ENCODE measurements around the gene CRYM. TPM values are rescaled to one million over a fixed set of nuclear protein-coding genes. Genes with fewer than 3 reads are reported as not detected.
A peak's percentile ranks its signal among the peaks of the same experiment; 100 is the strongest.
"Not testable (repeated sequence)": the region's sequence is repeated elsewhere in the genome, so short reads cannot be mapped to it uniquely, and the experiment has no call there.

Gene CRYM
- polyA plus RNA-seq (2013, experiment 1 of 2) = 1.4 TPM
- polyA plus RNA-seq (2013, experiment 2 of 2) = 1.3 TPM

DNA sequence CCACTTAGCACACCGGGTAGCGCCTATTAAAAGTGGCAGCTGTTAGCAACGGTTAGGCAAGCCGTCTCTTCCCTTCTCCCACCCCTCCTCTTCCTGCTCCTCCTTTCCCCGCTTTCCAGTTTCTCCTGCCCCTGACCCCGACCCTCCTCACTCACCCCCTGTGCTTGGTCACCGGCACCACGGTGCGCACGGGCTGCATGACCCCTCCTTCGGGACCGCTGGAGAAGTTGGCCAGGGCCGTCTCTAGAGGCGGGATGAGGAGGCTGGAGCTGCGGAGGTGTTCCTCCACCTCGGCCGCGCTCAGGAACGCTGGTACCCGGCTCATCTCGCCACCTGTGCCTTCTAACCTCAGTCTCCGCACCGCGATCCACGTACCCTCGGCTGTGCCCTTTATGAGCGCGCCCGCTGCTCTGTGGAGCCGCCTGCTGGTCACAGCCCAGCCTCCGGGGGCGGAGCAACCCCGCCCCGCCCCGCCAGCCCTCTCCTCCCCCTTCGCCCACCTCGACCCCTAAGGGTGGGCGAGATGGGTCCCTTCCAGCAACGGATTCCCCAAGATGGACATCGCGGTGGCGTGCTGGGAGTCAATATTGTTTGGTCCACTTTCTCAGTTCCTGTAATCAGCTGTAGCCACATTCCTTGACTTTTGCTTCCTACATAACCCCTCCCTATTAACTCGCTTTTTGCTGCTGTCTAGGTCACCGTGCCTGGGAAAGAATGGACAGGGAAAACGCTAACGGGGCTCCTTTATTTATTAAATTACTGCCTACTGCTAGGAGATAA lies at the start of gene CRYM:
Gene CRYM (minus strand): TSS at position 364 of the 780 bp plus-strand sequence. CDS start 39 bp downstream, at position 325.
- Histone ChIP-seq H2BK120ac (ENCODE audit: low read depth, low read length) (no peak within 1 kb of the TSS), H3K4me3 (ENCODE audit: low read length) (peak within 1 kb of the TSS; percentile 9), H3K4me1 (ENCODE audit: control insufficient read depth, low read depth, low read length) (no peaks in the 10 kb centered on the region), H4K8ac (ENCODE audit: low read depth, low read length) (no peak within 1 kb of the TSS), H3K79me1 (ENCODE audit: low read length) (no peaks in the 10 kb centered on the region), H3K4ac (ENCODE audit: low read depth, low read length) (no peak within 1 kb of the TSS), H3K27ac (ENCODE audit: low read depth, low read length) (no peak within 1 kb of the TSS), H3K23ac (ENCODE audit: low read length) (no peak within 1 kb of the TSS), H3K18ac (ENCODE audit: low read length) (no peak within 1 kb of the TSS), H4K5ac (ENCODE audit: low read length) (no peak within 1 kb of the TSS), H3K36me3 (ENCODE audit: control insufficient read depth, insufficient read depth, low read length) (no peaks in the 10 kb centered on the region), H3K27me3 (ENCODE audit: insufficient read depth, low read length, poor library complexity) (peaks cover 2% of the 10 kb centered on the region), H2BK15ac (replicated peaks; ENCODE audit: low read depth) (no peak within 1 kb of the TSS), H2AK5ac (ENCODE audit: low read length) (no peak within 1 kb of the TSS), H3K79me2 (ENCODE audit: control insufficient read depth, insufficient read depth, low read length) (no peaks in the 10 kb centered on the region), H3K9ac (ENCODE audit: low read length) (peak within 1 kb of the TSS; percentile 53), H3K56ac (ENCODE audit: low read length) (peak within 1 kb of the TSS; percentile 85), H2BK5ac (ENCODE audit: low read length) (no peak within 1 kb of the TSS), H3K4me2 (ENCODE audit: low read length) (peak within 1 kb of the TSS; percentile 94)
- WGBS (ENCODE audit: extremely low coverage, insufficient coverage, low lambda C conversion rate) = no CpG with 5 or more reads among the region's 46 CpGs
- DNase-seq = peak; percentile 68

DNA sequence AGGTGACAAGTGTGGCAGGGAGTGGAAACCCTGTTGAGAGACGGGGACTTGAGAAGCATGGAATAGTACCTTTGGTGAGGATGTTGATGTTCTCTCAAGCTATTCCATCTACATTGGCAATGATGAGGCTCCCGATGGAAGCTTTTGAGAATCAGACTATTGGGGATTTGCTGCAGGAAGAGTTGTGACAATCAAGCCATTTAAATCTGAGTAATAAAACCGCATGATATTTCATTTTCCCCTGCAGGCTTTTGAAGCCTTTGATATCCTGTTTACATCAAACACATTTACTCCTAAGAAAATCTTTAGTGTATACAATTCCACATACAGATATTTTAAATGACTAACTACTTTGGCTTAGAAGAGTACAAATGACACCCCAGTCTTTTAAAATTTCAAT lies 49.0 kb upstream of the CRYM start:
- no peaks in the 10 kb centered on the region for H3K79me1 ChIP-seq (ENCODE audit: low read length)
- H3K4me3 ChIP-seq (ENCODE audit: low read length) = no peak overlapping the region
- no peak overlapping the region for H2AK5ac ChIP-seq (ENCODE audit: low read length)
- no peak overlapping the region for H2BK120ac ChIP-seq (ENCODE audit: low read depth, low read length)
- H4K8ac ChIP-seq (ENCODE audit: low read depth, low read length) = no peak overlapping the region
- no peak overlapping the region for H3K4ac ChIP-seq (ENCODE audit: low read depth, low read length)
- no peak overlapping the region for H3K18ac ChIP-seq (ENCODE audit: low read length)
- no peak overlapping the region for H2BK5ac ChIP-seq (ENCODE audit: low read length)
- no CpG with 5 or more reads among the region's 3 CpGs for WGBS (ENCODE audit: extremely low coverage, insufficient coverage, low lambda C conversion rate)
- H3K36me3 ChIP-seq (ENCODE audit: control insufficient read depth, insufficient read depth, low read length) = no peaks in the 10 kb centered on the region
- H3K9ac ChIP-seq (ENCODE audit: low read length) = no peak overlapping the region
- no peaks in the 10 kb centered on the region for H3K4me1 ChIP-seq (ENCODE audit: control insufficient read depth, low read depth, low read length)
- no peak for DNase-seq
- no peak overlapping the region for H3K27ac ChIP-seq (ENCODE audit: low read depth, low read length)
- H2BK15ac ChIP-seq (replicated peaks; ENCODE audit: low read depth) = no peak overlapping the region
- no peaks in the 10 kb centered on the region for H3K79me2 ChIP-seq (ENCODE audit: control insufficient read depth, insufficient read depth, low read length)
- H3K27me3 ChIP-seq (ENCODE audit: insufficient read depth, low read length, poor library complexity) = no peaks in the 10 kb centered on the region
- no peak overlapping the region for H4K5ac ChIP-seq (ENCODE audit: low read length)
- no peak overlapping the region for H3K4me2 ChIP-seq (ENCODE audit: low read length)
- no peak overlapping the region for H3K56ac ChIP-seq (ENCODE audit: low read length)
- H3K23ac ChIP-seq (ENCODE audit: low read length) = no peak overlapping the region

DNA sequence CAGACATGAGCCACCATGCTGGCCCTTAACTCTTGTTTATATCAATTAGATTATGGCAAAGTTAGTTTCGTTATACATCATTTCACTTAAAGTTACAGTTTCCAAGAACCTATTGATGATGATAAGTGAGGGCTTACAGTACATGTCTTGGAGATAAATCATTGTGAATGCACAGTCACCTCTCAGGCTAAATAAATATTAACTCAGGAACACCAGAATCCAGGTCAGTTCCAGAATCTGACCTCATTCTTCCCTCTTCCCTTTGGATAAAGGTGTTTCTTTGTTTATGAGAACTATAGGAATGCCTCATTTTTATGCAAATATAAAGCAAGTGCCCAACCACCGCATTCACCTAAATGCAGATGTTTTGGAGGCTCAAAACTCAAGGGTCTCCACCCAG lies 48.4 kb upstream of the CRYM start:
- Histone ChIP-seq H4K8ac (ENCODE audit: low read depth, low read length) (no peak overlapping the region), H3K27ac (ENCODE audit: low read depth, low read length) (no peak overlapping the region), H2BK120ac (ENCODE audit: low read depth, low read length) (no peak overlapping the region), H3K4ac (ENCODE audit: low read depth, low read length) (no peak overlapping the region), H3K79me1 (ENCODE audit: low read length) (no peaks in the 10 kb centered on the region), H3K56ac (ENCODE audit: low read length) (no peak overlapping the region), H2BK15ac (replicated peaks; ENCODE audit: low read depth) (no peak overlapping the region), H3K4me2 (ENCODE audit: low read length) (no peak overlapping the region), H2AK5ac (ENCODE audit: low read length) (no peak overlapping the region), H3K4me1 (ENCODE audit: control insufficient read depth, low read depth, low read length) (no peaks in the 10 kb centered on the region), H3K36me3 (ENCODE audit: control insufficient read depth, insufficient read depth, low read length) (no peaks in the 10 kb centered on the region), H4K5ac (ENCODE audit: low read length) (no peak overlapping the region), H3K4me3 (ENCODE audit: low read length) (no peak overlapping the region), H3K23ac (ENCODE audit: low read length) (no peak overlapping the region), H3K9ac (ENCODE audit: low read length) (no peak overlapping the region), H2BK5ac (ENCODE audit: low read length) (no peak overlapping the region), H3K18ac (ENCODE audit: low read length) (no peak overlapping the region), H3K79me2 (ENCODE audit: control insufficient read depth, insufficient read depth, low read length) (no peaks in the 10 kb centered on the region), H3K27me3 (ENCODE audit: insufficient read depth, low read length, poor library complexity) (no peaks in the 10 kb centered on the region)
- no CpG with 5 or more reads among the region's 2 CpGs for WGBS (ENCODE audit: extremely low coverage, insufficient coverage, low lambda C conversion rate)
- DNase-seq = no peak

DNA sequence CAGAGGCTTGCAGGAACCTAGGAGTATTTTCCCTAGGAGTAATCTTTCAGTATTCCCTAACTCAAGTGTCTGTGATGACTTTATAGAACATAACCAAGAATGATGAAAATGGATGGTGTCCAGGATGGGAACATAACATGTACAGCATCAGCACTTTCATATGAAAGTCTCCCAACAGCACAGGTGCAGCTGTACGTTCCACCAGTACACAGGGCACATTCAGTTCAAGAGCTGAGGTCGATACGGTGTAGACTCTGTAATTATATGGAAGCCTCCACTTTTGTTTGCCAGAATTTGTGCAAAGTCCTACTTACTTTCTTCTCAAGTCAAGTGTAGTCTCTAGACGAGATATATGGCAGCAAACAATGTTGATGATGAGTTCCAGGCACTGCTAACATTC lies 46.2 kb upstream of the CRYM start:
- Histone ChIP-seq H3K4me2 (ENCODE audit: low read length) (no peak overlapping the region), H3K9ac (ENCODE audit: low read length) (no peak overlapping the region), H3K23ac (ENCODE audit: low read length) (no peak overlapping the region), H2BK5ac (ENCODE audit: low read length) (no peak overlapping the region), H3K79me2 (ENCODE audit: control insufficient read depth, insufficient read depth, low read length) (no peaks in the 10 kb centered on the region), H3K18ac (ENCODE audit: low read length) (no peak overlapping the region), H3K4me3 (ENCODE audit: low read length) (no peak overlapping the region), H3K4me1 (ENCODE audit: control insufficient read depth, low read depth, low read length) (no peaks in the 10 kb centered on the region), H2BK120ac (ENCODE audit: low read depth, low read length) (no peak overlapping the region), H3K79me1 (ENCODE audit: low read length) (no peaks in the 10 kb centered on the region), H4K8ac (ENCODE audit: low read depth, low read length) (no peak overlapping the region), H3K27me3 (ENCODE audit: insufficient read depth, low read length, poor library complexity) (no peaks in the 10 kb centered on the region), H3K4ac (ENCODE audit: low read depth, low read length) (no peak overlapping the region), H3K36me3 (ENCODE audit: control insufficient read depth, insufficient read depth, low read length) (no peaks in the 10 kb centered on the region), H2BK15ac (replicated peaks; ENCODE audit: low read depth) (no peak overlapping the region), H3K27ac (ENCODE audit: low read depth, low read length) (no peak overlapping the region), H3K56ac (ENCODE audit: low read length) (no peak overlapping the region), H2AK5ac (ENCODE audit: low read length) (no peak overlapping the region), H4K5ac (ENCODE audit: low read length) (no peak overlapping the region)
- no peak for DNase-seq
- no CpG with 5 or more reads among the region's 4 CpGs for WGBS (ENCODE audit: extremely low coverage, insufficient coverage, low lambda C conversion rate)

DNA sequence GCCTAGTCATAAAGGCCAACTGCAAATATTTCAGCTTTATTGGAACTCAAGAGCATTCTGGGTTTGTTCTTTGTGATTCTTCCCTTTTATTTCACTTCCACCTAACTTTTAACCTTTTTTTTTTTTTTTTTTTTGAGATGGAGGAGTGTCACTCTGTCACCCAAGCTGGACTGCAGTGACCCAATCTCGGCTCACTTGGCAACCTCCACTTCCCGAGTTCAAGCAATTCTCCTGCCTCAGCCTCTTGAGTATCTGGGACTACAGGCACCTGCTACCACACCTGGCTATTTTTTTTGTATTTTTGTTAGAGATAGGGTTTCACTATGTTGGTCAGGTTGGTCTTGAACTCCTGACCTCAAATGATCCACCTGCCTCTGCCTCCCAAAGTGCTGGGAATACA lies 44.2 kb upstream of the CRYM start:
- H4K5ac ChIP-seq (ENCODE audit: low read length); H2BK15ac ChIP-seq (replicated peaks; ENCODE audit: low read depth); H2AK5ac ChIP-seq (ENCODE audit: low read length); H3K4me1 ChIP-seq (ENCODE audit: control insufficient read depth, low read depth, low read length); H3K18ac ChIP-seq (ENCODE audit: low read length); DNase-seq; H3K27ac ChIP-seq (ENCODE audit: low read depth, low read length); H2BK5ac ChIP-seq (ENCODE audit: low read length); H3K4me3 ChIP-seq (ENCODE audit: low read length); H3K4ac ChIP-seq (ENCODE audit: low read depth, low read length); H2BK120ac ChIP-seq (ENCODE audit: low read depth, low read length); H3K79me1 ChIP-seq (ENCODE audit: low read length); H3K36me3 ChIP-seq (ENCODE audit: control insufficient read depth, insufficient read depth, low read length); H3K23ac ChIP-seq (ENCODE audit: low read length); H4K8ac ChIP-seq (ENCODE audit: low read depth, low read length); H3K27me3 ChIP-seq (ENCODE audit: insufficient read depth, low read length, poor library complexity); H3K79me2 ChIP-seq (ENCODE audit: control insufficient read depth, insufficient read depth, low read length); H3K9ac ChIP-seq (ENCODE audit: low read length); H3K56ac ChIP-seq (ENCODE audit: low read length); H3K4me2 ChIP-seq (ENCODE audit: low read length): not testable (repeated sequence)
- no CpG with 5 or more reads among the region's 2 CpGs for WGBS (ENCODE audit: extremely low coverage, insufficient coverage, low lambda C conversion rate)

DNA sequence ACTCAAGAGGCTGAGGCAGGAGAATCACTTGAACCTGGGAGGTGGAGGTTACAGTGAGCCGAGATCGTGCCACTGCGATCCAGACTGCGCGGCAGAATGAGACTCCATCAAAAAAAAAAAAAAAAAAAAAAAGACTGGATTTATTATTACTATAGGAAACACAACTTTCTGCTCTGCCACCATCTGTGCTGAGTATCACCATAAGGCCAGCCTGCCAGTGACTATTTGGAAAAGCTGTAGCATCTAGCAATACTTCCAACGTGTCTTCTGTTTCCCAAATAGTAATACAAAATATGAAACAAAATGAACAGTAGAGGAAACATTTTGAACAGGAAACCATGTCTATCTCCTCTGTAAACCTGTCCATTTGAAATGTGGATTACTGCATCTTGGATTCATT lies 43.6 kb upstream of the CRYM start:
- Histone ChIP-seq H3K4me3 (ENCODE audit: low read length) (no peak overlapping the region), H3K4me1 (ENCODE audit: control insufficient read depth, low read depth, low read length) (no peaks in the 10 kb centered on the region), H3K56ac (ENCODE audit: low read length) (no peak overlapping the region), H3K36me3 (ENCODE audit: control insufficient read depth, insufficient read depth, low read length) (no peaks in the 10 kb centered on the region), H2BK120ac (ENCODE audit: low read depth, low read length) (no peak overlapping the region), H3K9ac (ENCODE audit: low read length) (no peak overlapping the region), H3K79me2 (ENCODE audit: control insufficient read depth, insufficient read depth, low read length) (no peaks in the 10 kb centered on the region), H2AK5ac (ENCODE audit: low read length) (no peak overlapping the region), H3K27ac (ENCODE audit: low read depth, low read length) (no peak overlapping the region), H3K79me1 (ENCODE audit: low read length) (no peaks in the 10 kb centered on the region), H3K4ac (ENCODE audit: low read depth, low read length) (no peak overlapping the region), H3K18ac (ENCODE audit: low read length) (no peak overlapping the region), H3K27me3 (ENCODE audit: insufficient read depth, low read length, poor library complexity) (no peaks in the 10 kb centered on the region), H2BK15ac (replicated peaks; ENCODE audit: low read depth) (no peak overlapping the region), H4K5ac (ENCODE audit: low read length) (no peak overlapping the region), H4K8ac (ENCODE audit: low read depth, low read length) (no peak overlapping the region), H3K23ac (ENCODE audit: low read length) (no peak overlapping the region), H2BK5ac (ENCODE audit: low read length) (no peak overlapping the region), H3K4me2 (ENCODE audit: low read length) (no peak overlapping the region)
- no peak for DNase-seq
- no CpG with 5 or more reads among the region's 6 CpGs for WGBS (ENCODE audit: extremely low coverage, insufficient coverage, low lambda C conversion rate)
